Measurements from ENCODE around the gene OPHN1.

OPHN1 gene

GRCh38 chrX:68232206-68232605, 201.1 kb downstream of the OPHN1 start:
- Mint-ChIP-seq H3K27me3 (ENCODE audit: low read depth) (no peaks in the 10 kb centered on the region), H3K4me1 (ENCODE audit: low read depth) (no peaks in the 10 kb centered on the region), H3K36me3 (ENCODE audit: low read depth) (no peaks in the 10 kb centered on the region), H3K9me3 (no peaks in the 10 kb centered on the region), H3K4me3 (no peak overlapping the region), H3K27ac (no peak overlapping the region)
- no peak for DNase-seq (ENCODE audit: low spot score)

- DNase-seq (ENCODE audit: low spot score) = no peak
- Mint-ChIP-seq H3K9me3 (no peaks in the 10 kb centered on the region), H3K27me3 (ENCODE audit: low read depth) (no peaks in the 10 kb centered on the region), H3K4me3 (no peak overlapping the region), H3K4me1 (ENCODE audit: low read depth) (no peaks in the 10 kb centered on the region), H3K27ac (no peak overlapping the region), H3K36me3 (ENCODE audit: low read depth) (no peaks in the 10 kb centered on the region)
These were observed 224.3 kb downstream of the OPHN1 start for GRCh38 chrX:68209008-68209407.

- no peaks in the 10 kb centered on the region for H3K4me1 Mint-ChIP-seq (ENCODE audit: low read depth)
- H3K9me3 Mint-ChIP-seq = no peaks in the 10 kb centered on the region
- H3K36me3 Mint-ChIP-seq (ENCODE audit: low read depth) = no peaks in the 10 kb centered on the region
- DNase-seq (ENCODE audit: low spot score) = no peak
- no peak overlapping the region for H3K4me3 Mint-ChIP-seq
- no peaks in the 10 kb centered on the region for H3K27me3 Mint-ChIP-seq (ENCODE audit: low read depth)
- H3K27ac Mint-ChIP-seq = no peak overlapping the region
These were observed 228.7 kb downstream of the OPHN1 start for GRCh38 chrX:68204521-68205038.

- Mint-ChIP-seq H3K27me3 (ENCODE audit: low read depth) (no peaks in the 10 kb centered on the region), H3K9me3 (no peaks in the 10 kb centered on the region), H3K36me3 (ENCODE audit: low read depth) (no peaks in the 10 kb centered on the region), H3K4me3 (no peak overlapping the region), H3K4me1 (ENCODE audit: low read depth) (no peaks in the 10 kb centered on the region), H3K27ac (no peak overlapping the region)
- DNase-seq (ENCODE audit: low spot score) = no peak
These were observed 229.6 kb downstream of the OPHN1 start for GRCh38 chrX:68203646-68204045.

GRCh38 chrX:68203211-68203610, 230.1 kb downstream of the OPHN1 start:
- no peak for DNase-seq (ENCODE audit: low spot score)
- no peaks in the 10 kb centered on the region for H3K36me3 Mint-ChIP-seq (ENCODE audit: low read depth)
- H3K4me3 Mint-ChIP-seq = no peak overlapping the region
- no peaks in the 10 kb centered on the region for H3K27me3 Mint-ChIP-seq (ENCODE audit: low read depth)
- H3K9me3 Mint-ChIP-seq = no peaks in the 10 kb centered on the region
- H3K4me1 Mint-ChIP-seq (ENCODE audit: low read depth) = no peaks in the 10 kb centered on the region
- H3K27ac Mint-ChIP-seq = no peak overlapping the region

- Mint-ChIP-seq H3K27ac (no peak overlapping the region), H3K4me1 (ENCODE audit: low read depth) (peaks cover 4% of the 10 kb centered on the region), H3K27me3 (ENCODE audit: low read depth) (no peaks in the 10 kb centered on the region), H3K9me3 (no peaks in the 10 kb centered on the region), H3K4me3 (no peak overlapping the region), H3K36me3 (ENCODE audit: low read depth) (no peaks in the 10 kb centered on the region)
- no peak for DNase-seq (ENCODE audit: low spot score)
These were observed 234.0 kb downstream of the OPHN1 start for GRCh38 chrX:68199062-68199848.

- Mint-ChIP-seq H3K36me3 (ENCODE audit: low read depth) (no peaks in the 10 kb centered on the region), H3K4me3 (no peak overlapping the region), H3K27ac (no peak overlapping the region), H3K4me1 (ENCODE audit: low read depth) (peaks cover 14% of the 10 kb centered on the region), H3K9me3 (no peaks in the 10 kb centered on the region), H3K27me3 (ENCODE audit: low read depth) (peaks cover 2% of the 10 kb centered on the region)
- no peak for DNase-seq (ENCODE audit: low spot score)
These were observed 236.1 kb downstream of the OPHN1 start for GRCh38 chrX:68196939-68197791.

GRCh38 chrX:68195561-68195960, 237.7 kb downstream of the OPHN1 start:
- H3K27ac Mint-ChIP-seq = no peak overlapping the region
- H3K36me3 Mint-ChIP-seq (ENCODE audit: low read depth) = no peaks in the 10 kb centered on the region
- no peak for DNase-seq (ENCODE audit: low spot score)
- H3K9me3 Mint-ChIP-seq = no peaks in the 10 kb centered on the region
- no peak overlapping the region for H3K4me3 Mint-ChIP-seq
- H3K4me1 Mint-ChIP-seq (ENCODE audit: low read depth) = peaks cover 14% of the 10 kb centered on the region
- H3K27me3 Mint-ChIP-seq (ENCODE audit: low read depth) = peaks cover 2% of the 10 kb centered on the region

- H3K36me3 Mint-ChIP-seq (ENCODE audit: low read depth) = no peaks in the 10 kb centered on the region
- H3K4me3 Mint-ChIP-seq = no peak overlapping the region
- H3K4me1 Mint-ChIP-seq (ENCODE audit: low read depth) = peaks cover 14% of the 10 kb centered on the region
- no peaks in the 10 kb centered on the region for H3K9me3 Mint-ChIP-seq
- H3K27ac Mint-ChIP-seq = no peak overlapping the region
- no peak for DNase-seq (ENCODE audit: low spot score)
- peaks cover 2% of the 10 kb centered on the region for H3K27me3 Mint-ChIP-seq (ENCODE audit: low read depth)
These were observed 239.5 kb downstream of the OPHN1 start for GRCh38 chrX:68193786-68194185.

- H3K9me3 Mint-ChIP-seq = no peaks in the 10 kb centered on the region
These were observed 240.1 kb downstream of the OPHN1 start for GRCh38 chrX:68193234-68193633.

GRCh38 chrX:68190799-68191198, 242.5 kb downstream of the OPHN1 start:
- peaks cover 2% of the 10 kb centered on the region for H3K27me3 Mint-ChIP-seq (ENCODE audit: low read depth)
- no peak overlapping the region for H3K4me3 Mint-ChIP-seq
- H3K9me3 Mint-ChIP-seq = no peaks in the 10 kb centered on the region
- DNase-seq (ENCODE audit: low spot score) = no peak
- H3K36me3 Mint-ChIP-seq (ENCODE audit: low read depth) = no peaks in the 10 kb centered on the region
- no peak overlapping the region for H3K27ac Mint-ChIP-seq
- H3K4me1 Mint-ChIP-seq (ENCODE audit: low read depth) = peaks cover 14% of the 10 kb centered on the region

More at GRCh38 chrX:68193234-68193633, 240.1 kb downstream of the OPHN1 start:
- peaks cover 2% of the 10 kb centered on the region for H3K27me3 Mint-ChIP-seq (ENCODE audit: low read depth)
- no peak for DNase-seq (ENCODE audit: low spot score)
- H3K4me1 Mint-ChIP-seq (ENCODE audit: low read depth) = peaks cover 14% of the 10 kb centered on the region
- H3K4me3 Mint-ChIP-seq = no peak overlapping the region
- H3K27ac Mint-ChIP-seq = no peak overlapping the region
- H3K36me3 Mint-ChIP-seq (ENCODE audit: low read depth) = no peaks in the 10 kb centered on the region

GRCh38 chrX:68186552-68187262, 246.6 kb downstream of the OPHN1 start:
- Mint-ChIP-seq H3K36me3 (ENCODE audit: low read depth) (peaks cover 3% of the 10 kb centered on the region), H3K4me1 (ENCODE audit: low read depth) (peaks cover 4% of the 10 kb centered on the region), H3K9me3 (no peaks in the 10 kb centered on the region), H3K27ac (no peak overlapping the region), H3K4me3 (no peak overlapping the region), H3K27me3 (ENCODE audit: low read depth) (no peaks in the 10 kb centered on the region)
- no peak for DNase-seq (ENCODE audit: low spot score)

- Mint-ChIP-seq H3K4me1 (ENCODE audit: low read depth) (peaks cover 10% of the 10 kb centered on the region), H3K27ac (no peak overlapping the region), H3K4me3 (no peak overlapping the region), H3K36me3 (ENCODE audit: low read depth) (peaks cover 5% of the 10 kb centered on the region), H3K9me3 (no peaks in the 10 kb centered on the region), H3K27me3 (ENCODE audit: low read depth) (no peaks in the 10 kb centered on the region)
- no peak for DNase-seq (ENCODE audit: low spot score)
These were observed 248.1 kb downstream of the OPHN1 start for GRCh38 chrX:68185161-68185560.

All from T-helper 2 cell treated with Interferon-gamma antibody and Interleukin-4, amounts not matched to agents 5 μg/mL and 100 μg/mL, for 36 hours (primary cell).